DMS153 (cell line): ENCODE results near the gene EIF2AK2.

Source experiments
- DNase-seq: peaks from one replicate; lab custom pipeline; 2025; lab: John Stamatoyannopoulos, UW

Gene EIF2AK2

GRCh38 chr2:37100054-37100453 lies 56.7 kb downstream of the EIF2AK2 start:
- no peak for DNase-seq

GRCh38 chr2:37098416-37099118 lies 58.2 kb downstream of the EIF2AK2 start:
- DNase-seq: no peak

GRCh38 chr2:37096568-37096967 lies 60.2 kb downstream of the EIF2AK2 start:
- no peak for DNase-seq

GRCh38 chr2:37091873-37092272 lies 64.9 kb downstream of the EIF2AK2 start:
- DNase-seq: no peak

GRCh38 chr2:37090019-37090477 lies 66.7 kb downstream of the EIF2AK2 start:
- no peak for DNase-seq

- DNase-seq: no peak
Measured at GRCh38 chr2:37085731-37086147, 71.0 kb downstream of the EIF2AK2 start.

GRCh38 chr2:37084797-37085196 lies 72.0 kb downstream of the EIF2AK2 start:
- DNase-seq: no peak

- DNase-seq: peak; percentile 97
Measured at GRCh38 chr2:37083873-37084794, 72.6 kb downstream of the EIF2AK2 start, which contains the start of the genes GPATCH11 and HEATR5B. Gene GPATCH11 (plus strand): TSS chr2:37084518. CDS start chr2:37088382, 3,864 bp downstream. Gene HEATR5B (minus strand): TSS chr2:37084372. CDS start chr2:37083414, 958 bp downstream.

GRCh38 chr2:37080689-37081088 lies 76.1 kb downstream of the EIF2AK2 start:
- no peak for DNase-seq

- no peak for DNase-seq
Measured at GRCh38 chr2:37080266-37080665, 76.5 kb downstream of the EIF2AK2 start.

- no peak for DNase-seq
Measured at GRCh38 chr2:37070931-37071330, 85.8 kb downstream of the EIF2AK2 start.

GRCh38 chr2:37068686-37069085 lies 88.1 kb downstream of the EIF2AK2 start:
- no peak for DNase-seq

- no peak for DNase-seq
Measured at GRCh38 chr2:37061776-37062175, 95.0 kb downstream of the EIF2AK2 start.

GRCh38 chr2:37061013-37061711 lies 95.6 kb downstream of the EIF2AK2 start:
- DNase-seq: no peak

GRCh38 chr2:37060446-37060845 lies 96.3 kb downstream of the EIF2AK2 start:
- DNase-seq: no peak

- no peak for DNase-seq
Measured at GRCh38 chr2:37059841-37060240, 96.9 kb downstream of the EIF2AK2 start.

GRCh38 chr2:37052600-37053332 lies 104.0 kb downstream of the EIF2AK2 start:
- no peak for DNase-seq
